OCI-LY7 (cell line): Measurements from ENCODE around the gene PPP1R16B. TPM values are rescaled to one million over a fixed set of nuclear protein-coding genes. Genes with fewer than 3 reads are reported as not detected.

Experiments used
- BruUV-seq: library from RNA; stranded (reverse); fragments of 400-500 nt; replicated peaks from 2 replicates; lab custom pipeline; 2021; lab: Mats Ljungman, UMichigan
- CTCF ChIA-PET: fragments of 300-600 bp; sonication (Branson Sonifier 250); formaldehyde crosslinking; loops from one replicate; lab custom pipeline; 2022; ENCODE audit warnings: antibody characterized with exemption; ENCODE audit not compliant: unreplicated experiment; lab: Charles Lee
- POLR2A ChIA-PET: fragments of 300-600 bp; sonication (Branson Sonifier 250); formaldehyde crosslinking; loops from one replicate; lab custom pipeline; 2022; ENCODE audit warnings: antibody characterized with exemption; lab: Charles Lee
- DNase-seq: peaks from one replicate; pipeline ENCODE4 v3.0.0-alpha.2; 2015; ENCODE audit warnings: low spot score
- H2AFZ ChIP-seq: fragments of 200-600 bp; sonication (generic), shearing (Covaris generic); 2 replicates; pipeline ENCODE4 v1.6.1; 2014; ENCODE audit warnings: mild to moderate bottlenecking, antibody characterized with exemption, low read length, moderate library complexity
- H3K27ac ChIP-seq: fragments of 200-600 bp; sonication (generic); 2 replicates; pipeline ENCODE4 v1.5.1; 2014; ENCODE audit warnings: mixed run types, low read depth, mild to moderate bottlenecking, moderate library complexity, low read length, inconsistent platforms; ENCODE audit not compliant: poor library complexity, severe bottlenecking
- H3K36me3 ChIP-seq: fragments of 200-600 bp; sonication (generic); 2 replicates; pipeline ENCODE4 v1.6.1; 2014; ENCODE audit warnings: mild to moderate bottlenecking, antibody characterized with exemption, low read length, moderate library complexity, mixed read lengths; ENCODE audit not compliant: insufficient read depth
- H3K4me1 ChIP-seq: fragments of 200-600 bp; sonication (generic); 2 replicates; pipeline ENCODE4 v1.5.1; 2014; ENCODE audit warnings: mild to moderate bottlenecking, low read length; ENCODE audit not compliant: insufficient read depth, poor library complexity, severe bottlenecking
- H3K4me2 ChIP-seq: fragments of 200-600 bp; sonication (generic); 2 replicates; pipeline ENCODE4 v1.6.1; 2014; ENCODE audit warnings: mild to moderate bottlenecking, low read length
- H3K4me3 ChIP-seq: fragments of 200-600 bp; sonication (generic); 2 replicates; pipeline ENCODE4 v1.5.1; 2014; ENCODE audit warnings: mild to moderate bottlenecking, low read depth, low read length; ENCODE audit not compliant: poor library complexity, severe bottlenecking
- H3K79me2 ChIP-seq: fragments of 200-600 bp; sonication (generic); 2 replicates; pipeline ENCODE4 v1.6.1; 2016; ENCODE audit warnings: low read depth, mild to moderate bottlenecking, low read length, moderate library complexity, mixed read lengths; ENCODE audit not compliant: insufficient read depth
- H3K9me2 ChIP-seq: fragments of 200-600 bp; sonication (generic); 2 replicates; pipeline ENCODE4 v1.6.1; 2016; ENCODE audit warnings: mild to moderate bottlenecking, low read length, mixed read lengths; ENCODE audit not compliant: insufficient read depth
- H3K9me3 ChIP-seq: fragments of 200-600 bp; sonication (generic); 2 replicates; pipeline ENCODE4 v1.6.1; 2014; ENCODE audit warnings: mild to moderate bottlenecking, mixed run types, low read length, mixed read lengths
- H4K20me1 ChIP-seq: fragments of 200-600 bp; sonication (generic); 2 replicates; pipeline ENCODE4 v1.6.1; 2014; ENCODE audit warnings: mild to moderate bottlenecking, antibody characterized with exemption, low read length, moderate library complexity, mixed read lengths; ENCODE audit not compliant: insufficient read depth
- CTCF ChIP-seq: fragments of 200-600 bp; sonication (generic); conservative IDR thresholded peaks from 2 replicates; pipeline ENCODE4 v1.5.1; 2014; ENCODE audit warnings: mild to moderate bottlenecking, antibody characterized with exemption, low read length, moderate library complexity, mixed read lengths
- EZH2phosphoT487 ChIP-seq: fragments of 200-600 bp; sonication (generic); IDR thresholded peaks from 2 replicates; pipeline ENCODE4 v1.6.1; 2018; ENCODE audit warnings: low read depth, borderline replicate concordance, mild to moderate bottlenecking, mixed run types, antibody characterized with exemption, low read length, moderate library complexity, mixed read lengths
- intact Hi-C: fragments of 100-400 bp; cut with micrococcal nuclease; formaldehyde crosslinking; loops from one replicate; pipeline ENCODE4 v1.10.0; 2022; ENCODE audit not compliant: unreplicated experiment
- total RNA-seq, 2 experiments: library from RNA; depleted of rRNA in 1 of 2; stranded (reverse); fragments of >200 nt in 1 of 2; shearing (Covaris generic) in 1 of 2; gene quantifications; 2 replicates each; pipeline ENCODE4 v1.2.3, GENCODE V29; 2014 to 2022

Gene PPP1R16B
- total RNA-seq, 2 experiments from 2014 or later = 45.4 to 49.7 TPM

DNA sequence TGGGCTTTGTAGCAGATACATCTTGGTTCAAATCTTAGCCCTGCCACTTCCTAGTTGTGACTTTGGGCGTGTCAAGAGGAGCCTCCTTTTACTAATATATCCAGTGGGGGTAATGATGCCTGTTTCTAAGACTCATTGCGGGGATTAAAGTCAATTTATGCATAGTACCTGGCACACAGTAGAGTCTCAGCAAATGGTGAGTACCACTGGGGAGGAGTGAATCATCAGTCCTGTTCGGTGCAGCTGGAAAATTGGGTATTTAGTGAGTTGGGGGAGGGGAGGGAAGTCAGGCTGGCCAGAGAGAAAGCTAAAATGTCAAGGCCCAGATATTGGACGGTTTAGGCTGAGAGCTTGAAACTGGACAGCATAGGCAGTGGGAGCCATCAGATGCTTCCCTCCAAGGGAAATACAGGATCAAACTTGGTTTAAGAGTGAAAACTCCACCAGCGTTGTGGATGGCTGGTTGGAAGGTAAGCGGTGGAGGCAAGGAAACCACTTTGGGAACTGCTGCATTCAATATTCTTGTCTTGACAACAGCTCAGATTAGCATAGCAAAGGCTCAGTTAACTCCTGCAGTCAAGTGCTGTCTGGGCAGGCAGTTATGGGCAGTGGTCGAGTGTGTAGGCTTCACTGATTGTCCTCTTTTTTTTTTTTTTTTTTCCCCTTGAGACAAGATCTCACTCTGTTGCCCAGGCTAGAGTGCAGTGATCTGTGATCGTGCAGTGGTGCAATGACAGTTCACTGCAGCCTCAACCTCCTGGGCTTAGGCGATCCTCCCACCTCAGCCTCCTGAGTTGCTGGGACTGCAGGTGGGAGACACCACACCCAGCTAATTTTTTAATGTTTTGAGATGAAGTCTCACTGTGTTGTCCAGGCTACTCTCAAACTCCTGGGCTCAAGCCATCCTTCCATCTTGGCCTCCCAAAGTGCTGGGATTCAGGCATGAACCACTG lies 12.9 kb downstream of the PPP1R16B start:
- POLR2A ChIA-PET = interaction anchor here (1.5 to 1.6 kb wide), 2 partner anchors 18 to 66 kb away, joined by 3 to 5 read pairs; no protein-coding TSS in a partner anchor
- Histone ChIP-seq H3K79me2 (peaks cover 83% of the 10 kb centered on the region), H4K20me1 (no peaks in the 10 kb centered on the region), H3K36me3 (peaks cover 76% of the 10 kb centered on the region), H3K9me2 (no peaks in the 10 kb centered on the region), H3K27ac (no peak overlapping the region), H3K4me3 (no peak overlapping the region), H3K4me2 (no peak overlapping the region), H2AFZ (no peak overlapping the region), H3K4me1 (peaks cover 13% of the 10 kb centered on the region), H3K9me3 (peaks cover 6% of the 10 kb centered on the region; the same call in 1 of the 2 replicates)
- TF ChIP-seq EZH2phosphoT487 = no peak
- TF ChIP-seq CTCF = no peak
- no TSS peak for BruUV-seq
- intact Hi-C loops = no loop called here
- CTCF ChIA-PET = interaction anchor here (1.1 kb wide), 1 partner anchor 30 kb away, joined by 3 read pairs; no protein-coding TSS in a partner anchor
- no peak for DNase-seq

- TF ChIP-seq EZH2phosphoT487 (no peak), CTCF (no peak)
- ChIA-PET CTCF (interaction anchor here (0.6 kb wide), 1 partner anchor 15 kb away, joined by 3 read pairs; no protein-coding TSS in a partner anchor), POLR2A (interaction anchor here (1.6 kb wide), 1 partner anchor 9 kb away, joined by 4 read pairs; no protein-coding TSS in a partner anchor)
- Histone ChIP-seq H2AFZ (no peak overlapping the region), H3K4me1 (peaks cover 13% of the 10 kb centered on the region), H3K27ac (no peak overlapping the region), H3K9me2 (no peaks in the 10 kb centered on the region), H3K9me3 (peaks cover 6% of the 10 kb centered on the region; the same call in 1 of the 2 replicates), H3K79me2 (peaks cover 34% of the 10 kb centered on the region; the same call in 1 of the 2 replicates), H4K20me1 (no peaks in the 10 kb centered on the region), H3K4me3 (no peak overlapping the region), H3K4me2 (no peak overlapping the region), H3K36me3 (peaks cover 90% of the 10 kb centered on the region)
- intact Hi-C loops = no loop called here
- BruUV-seq = no TSS peak
- DNase-seq = no peak
Measured at GRCh38 chr20:38825571-38825900, 20.0 kb downstream of the PPP1R16B start.
